GM18517 (cell line): ENCODE results near the gene HYAL1.
A peak's percentile ranks its signal among the peaks of the same experiment; 100 is the strongest.

Experiments
- ATAC-seq: cut with Tn5 transposase; IDR thresholded peaks from one replicate; pipeline ENCODE4 v1.9.1; 2021; ENCODE audit warnings: mild to moderate bottlenecking, moderate library complexity; ENCODE audit not compliant: unreplicated experiment

Gene HYAL1

GRCh38 chr3:50303013-50303815 is at the start of gene HYAL1:
HYAL1 (minus strand) TSS chr3:50303574; CDS start chr3:50302956, 618 bp downstream.
- ATAC-seq, result no peak

DNA sequence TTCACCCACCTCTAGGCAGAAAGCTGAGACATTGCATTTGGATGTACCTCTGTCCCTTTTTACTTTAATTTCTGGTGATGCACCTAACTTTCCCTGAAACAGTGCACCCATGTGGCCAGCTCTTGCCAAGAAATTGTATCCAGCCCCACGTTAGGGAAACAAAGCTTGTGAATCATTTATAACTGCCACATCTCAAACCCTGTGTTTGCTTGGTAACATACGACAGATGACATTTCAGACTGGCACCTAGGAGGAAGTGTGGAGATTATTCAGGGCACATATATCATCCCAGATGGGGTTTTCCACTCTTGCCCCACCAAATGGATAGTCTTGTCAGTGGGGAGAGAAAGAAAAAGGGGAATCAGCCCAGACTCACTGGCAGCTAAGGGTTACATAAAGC is 49.4 kb upstream of the HYAL1 start:
- ATAC-seq, result no peak

GRCh38 chr3:50351323-50351697 is 47.9 kb upstream of the HYAL1 start:
- ATAC-seq, result no peak

DNA sequence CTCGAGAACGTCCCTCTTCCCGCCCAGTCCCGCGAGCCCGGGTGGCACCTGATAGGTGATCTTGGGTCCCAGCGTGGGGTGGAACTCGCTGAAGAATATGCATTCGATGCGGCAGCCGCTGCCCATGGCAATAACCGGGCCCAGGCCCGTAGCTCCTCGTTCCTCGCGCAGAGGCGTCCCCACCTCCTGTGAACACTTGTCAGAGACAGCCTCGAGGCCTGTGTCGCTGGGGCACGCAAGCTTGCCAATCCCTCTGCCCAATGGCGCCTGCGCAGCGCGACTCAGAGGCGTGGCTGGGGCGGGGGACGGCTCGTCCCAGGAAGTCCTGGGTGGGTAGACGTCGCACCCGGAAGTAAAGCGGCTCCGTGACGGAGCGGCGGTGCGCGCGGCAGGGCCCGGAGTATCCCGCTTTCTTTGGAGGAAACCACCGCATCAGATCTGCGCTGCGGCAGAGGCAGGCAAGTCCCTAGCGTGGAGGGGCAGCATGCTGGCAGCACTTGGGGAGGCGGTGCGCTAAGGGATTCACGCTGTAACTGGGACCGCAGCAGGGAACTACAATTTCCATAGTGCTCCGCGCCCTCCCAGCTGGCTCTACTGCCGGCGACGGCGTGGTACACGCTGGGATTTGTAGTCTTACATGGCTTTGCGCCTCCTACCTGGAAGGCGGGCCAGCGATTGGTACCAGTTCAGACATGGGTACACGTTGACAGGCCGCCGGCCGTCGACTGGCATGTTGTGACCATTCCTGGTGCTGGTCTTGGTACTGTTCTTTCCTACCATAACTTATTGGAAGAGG is 47.4 kb upstream of the HYAL1 start, which contains the start of the genes CYB561D2 and NPRL2:
CYB561D2 (plus strand) TSS at position 336 of the 796 bp plus-strand sequence. CDS start 572 bp downstream, outside the sequence.
NPRL2 (minus strand) TSS at position 249 of the 796 bp plus-strand sequence; CDS start at position 126, 123 bp downstream.
- ATAC-seq, result peak; percentile 74

GRCh38 chr3:50350213-50350526 is 46.8 kb upstream of the HYAL1 start:
- ATAC-seq, result no peak

- no peak for ATAC-seq
Measured at GRCh38 chr3:50347187-50347813, 43.9 kb upstream of the HYAL1 start.

- no peak for ATAC-seq
Measured at GRCh38 chr3:50345586-50346234, 42.3 kb upstream of the HYAL1 start, which contains the start of gene ZMYND10. ZMYND10 (minus strand) TSS chr3:50345732; CDS start chr3:50345579, 153 bp downstream.

GRCh38 chr3:50345008-50345407 is 41.6 kb upstream of the HYAL1 start:
- no peak for ATAC-seq

DNA sequence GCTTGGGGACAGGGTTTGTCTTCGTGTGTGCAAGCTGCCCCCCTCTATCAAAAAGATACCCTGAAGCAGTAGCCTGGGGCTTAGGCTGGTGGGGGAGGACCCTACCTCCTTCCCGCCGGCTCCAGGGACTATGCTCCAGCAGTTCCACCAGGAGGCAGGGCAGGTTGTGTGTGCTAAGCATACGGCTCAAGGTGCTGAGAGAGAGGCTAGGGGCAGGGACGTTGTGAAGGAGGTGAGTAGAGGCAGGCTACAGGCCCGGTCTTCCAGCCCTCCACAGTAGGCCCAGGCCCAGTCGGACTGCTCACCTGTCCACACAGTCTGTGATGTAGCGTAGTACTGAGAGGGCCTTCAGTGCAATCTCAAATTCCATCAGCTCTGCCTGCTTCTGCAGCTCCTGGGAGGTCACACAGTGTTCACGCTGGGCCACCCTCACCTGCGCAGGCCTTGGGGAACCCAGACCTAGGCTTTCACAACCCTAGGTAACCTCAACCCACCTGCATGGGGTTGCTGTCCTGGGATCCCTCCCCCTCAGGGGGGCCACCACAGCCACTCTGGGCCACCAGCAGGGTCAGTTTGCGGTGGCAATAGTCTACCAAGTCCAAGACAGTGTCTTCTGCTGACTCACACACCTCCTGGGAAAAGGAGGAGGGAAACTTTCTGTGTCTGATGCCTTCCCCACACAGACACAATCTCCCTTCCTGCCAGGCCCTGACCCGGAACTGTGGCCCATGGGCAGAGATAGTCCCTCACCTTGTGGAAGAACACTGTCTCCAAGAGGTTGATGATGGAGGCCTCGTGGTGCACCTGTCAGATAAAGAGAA is 39.6 kb upstream of the HYAL1 start:
- ATAC-seq, result no peak

- no peak for ATAC-seq
Measured at GRCh38 chr3:50341996-50342650, 38.7 kb upstream of the HYAL1 start.

DNA sequence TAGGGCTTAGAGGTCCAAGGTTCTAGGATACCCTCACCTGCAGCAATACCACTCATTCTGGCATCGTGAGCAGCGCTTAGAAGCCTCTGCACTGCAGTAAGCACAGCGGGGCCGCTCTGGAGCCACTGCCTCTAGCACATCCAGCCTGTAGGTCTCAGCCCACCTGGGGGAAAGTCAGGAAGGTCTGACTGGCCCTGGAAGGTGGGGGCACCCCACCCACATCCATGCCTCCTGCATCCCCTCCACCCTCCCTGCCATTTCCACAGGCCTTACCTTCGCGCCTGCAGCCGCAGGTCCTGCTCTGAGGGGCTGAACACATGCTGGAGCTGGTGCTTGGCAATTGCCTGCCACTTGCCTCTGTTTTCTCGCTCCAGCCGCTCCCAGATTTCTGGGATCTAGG is 38.2 kb upstream of the HYAL1 start:
- ATAC-seq, result no peak

DNA sequence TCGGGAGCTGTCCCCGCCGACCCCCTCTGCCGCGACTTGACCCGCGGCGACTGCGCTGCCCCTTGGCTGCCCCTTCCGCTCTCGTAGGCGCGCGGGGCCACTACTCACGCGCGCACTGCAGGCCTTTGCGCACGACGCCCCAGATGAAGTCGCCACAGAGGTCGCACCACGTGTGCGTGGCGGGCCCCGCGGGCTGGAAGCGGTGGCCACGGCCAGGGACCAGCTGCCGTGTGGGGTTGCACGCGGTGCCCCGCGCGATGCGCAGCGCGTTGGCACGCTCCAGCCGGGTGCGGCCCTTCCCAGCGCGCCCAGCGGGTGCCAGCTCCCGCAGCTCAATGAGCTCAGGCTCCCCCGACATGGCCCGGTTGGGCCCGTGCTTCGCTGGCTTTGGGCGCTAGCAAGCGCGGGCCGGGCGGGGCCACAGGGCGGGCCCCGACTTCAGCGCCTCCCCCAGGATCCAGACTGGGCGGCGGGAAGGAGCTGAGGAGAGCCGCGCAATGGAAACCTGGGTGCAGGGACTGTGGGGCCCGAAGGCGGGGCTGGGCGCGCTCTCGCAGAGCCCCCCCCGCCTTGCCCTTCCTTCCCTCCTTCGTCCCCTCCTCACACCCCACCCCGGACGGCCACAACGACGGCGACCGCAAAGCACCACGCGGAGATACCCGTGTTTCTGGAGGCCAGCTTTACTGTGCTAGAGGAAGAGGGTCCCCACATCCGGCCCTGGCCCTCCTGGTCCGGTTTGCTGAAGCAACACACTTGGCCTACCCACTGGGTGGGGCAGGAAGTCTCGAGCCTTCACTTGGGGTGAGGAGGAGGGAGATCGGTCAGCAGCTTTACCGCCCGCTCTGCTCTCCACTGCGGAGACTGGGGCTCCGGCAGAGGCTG is 37.3 kb upstream of the HYAL1 start, which contains the start of gene RASSF1:
RASSF1 (minus strand) TSS at position 389 of the 882 bp plus-strand sequence; CDS start at position 358, 31 bp downstream.
- ATAC-seq, result no peak

GRCh38 chr3:50340147-50340447 is 36.7 kb upstream of the HYAL1 start:
- ATAC-seq, result no peak

GRCh38 chr3:50339485-50340146 is 36.2 kb upstream of the HYAL1 start:
- ATAC-seq, result no peak

DNA sequence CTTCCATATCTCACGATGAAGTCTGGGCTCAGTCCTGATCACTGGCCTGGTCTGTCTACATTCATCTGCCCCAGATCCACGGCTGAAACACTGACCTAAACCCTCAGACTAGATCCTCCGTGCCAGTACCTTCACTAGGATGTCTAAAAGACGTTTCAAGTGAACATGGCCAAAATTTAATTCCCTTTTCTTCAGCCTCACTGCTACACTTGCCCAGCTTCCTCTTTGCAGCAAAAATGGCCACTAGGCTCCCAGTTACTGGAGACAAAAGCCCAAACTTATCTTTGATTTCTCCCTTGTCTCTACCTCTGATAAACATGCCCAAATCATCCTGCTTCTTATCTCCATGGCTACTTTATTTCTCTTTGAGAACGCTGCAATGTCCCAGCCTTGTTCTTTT is 35.6 kb upstream of the HYAL1 start:
- ATAC-seq, result no peak

- ATAC-seq, result peak; percentile 82
Measured at GRCh38 chr3:50337175-50337861, 33.9 kb upstream of the HYAL1 start.

GRCh38 chr3:50336452-50337174 is 33.2 kb upstream of the HYAL1 start:
- ATAC-seq, result peak; percentile 2
